Hepatic stellate cell (primary cell): Measurements from ENCODE around the gene ARL16.

ENCODE experiments used
- DNase-seq: peaks from one replicate; pipeline ENCODE4 v3.0.0; 2011; ENCODE audit warnings: low spot score

Gene ARL16

GRCh38 chr17:81666342-81667191, 17.0 kb downstream of the ARL16 start, which contains the start of the genes CCDC137 and OXLD1:
TSS of gene CCDC137 (plus strand) at chr17:81666737. CDS start at chr17:81666767, 30 bp downstream.
TSS of gene OXLD1 (minus strand) at chr17:81666605. CDS start at chr17:81666577, 28 bp downstream.
- DNase-seq: peak; percentile 99

DNA sequence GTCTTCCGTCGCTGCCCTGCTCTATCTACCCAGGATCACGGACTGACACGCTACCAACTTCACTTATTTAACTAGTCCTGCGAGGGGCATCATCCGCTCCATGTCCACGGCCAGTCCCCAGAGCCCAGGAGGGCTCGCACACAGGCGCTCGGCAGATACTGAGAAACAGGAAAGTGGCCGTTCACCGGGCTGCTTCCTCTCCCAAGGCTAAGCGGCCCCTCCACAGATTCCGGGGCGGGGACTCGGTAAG, 17.6 kb downstream of the ARL16 start:
- DNase-seq: no peak

DNA sequence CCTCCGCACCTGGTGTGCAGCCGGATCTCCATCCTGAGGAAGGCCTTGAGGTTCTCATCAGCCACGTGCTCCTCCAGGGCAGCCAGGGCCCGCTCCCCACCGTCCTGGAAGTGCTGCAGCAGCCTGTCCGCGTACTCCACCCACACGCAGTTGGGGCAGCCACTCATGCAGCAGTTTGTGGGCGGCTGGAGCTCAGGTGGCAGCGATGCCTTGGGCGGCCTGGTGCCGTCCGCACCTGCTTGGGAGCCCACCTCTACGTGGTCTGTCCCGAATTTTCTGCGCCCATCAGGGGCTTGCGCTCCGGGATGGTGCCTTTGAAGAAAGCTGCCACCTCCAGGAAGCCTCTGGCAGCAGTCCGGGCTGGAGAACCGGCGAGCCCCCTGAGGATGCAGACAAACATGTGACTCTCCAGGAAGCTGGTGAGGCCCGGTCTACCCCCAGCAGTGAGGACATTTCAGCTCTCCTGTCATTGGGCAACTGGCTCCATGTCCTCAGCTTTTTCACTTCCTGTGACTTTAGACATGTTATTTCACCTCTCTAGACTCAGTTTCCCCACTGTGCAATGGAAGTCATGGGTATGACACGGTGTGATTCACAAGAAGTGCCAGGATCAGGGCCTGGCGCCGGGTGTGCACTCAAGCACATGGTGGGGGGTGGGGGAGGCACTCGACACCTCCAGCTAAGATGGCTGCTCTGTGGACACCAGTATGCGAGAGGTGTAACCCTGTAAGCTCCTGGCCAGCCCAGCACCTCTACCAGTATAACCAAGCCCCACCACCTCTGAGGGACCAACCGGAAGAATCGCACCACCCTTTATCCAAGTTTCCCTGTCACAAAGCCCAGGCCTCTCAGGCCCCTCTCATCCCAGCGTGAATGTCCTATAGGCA, 18.1 kb downstream of the ARL16 start:
- DNase-seq: no peak

DNA sequence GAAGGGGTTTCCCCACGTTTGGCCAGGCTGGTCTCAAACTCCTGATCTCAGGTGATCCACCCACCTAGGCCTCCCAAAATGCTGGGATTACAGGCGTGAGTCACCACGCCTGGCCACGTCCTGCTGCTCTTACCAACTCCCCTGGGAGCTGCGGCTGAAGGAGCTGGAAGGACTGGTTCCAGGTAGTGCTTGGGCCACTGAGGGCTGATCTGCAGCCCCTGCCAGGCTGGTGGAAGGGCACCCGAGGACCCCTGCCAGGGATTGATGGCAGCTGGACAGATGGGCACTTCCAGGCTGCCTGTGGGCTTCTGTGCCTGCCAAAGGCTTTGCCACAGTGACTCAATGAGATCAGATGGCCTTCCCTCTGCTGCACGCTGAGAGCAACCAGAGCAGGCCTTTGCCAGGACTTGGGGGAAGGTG, 19.5 kb downstream of the ARL16 start:
- no peak for DNase-seq

DNA sequence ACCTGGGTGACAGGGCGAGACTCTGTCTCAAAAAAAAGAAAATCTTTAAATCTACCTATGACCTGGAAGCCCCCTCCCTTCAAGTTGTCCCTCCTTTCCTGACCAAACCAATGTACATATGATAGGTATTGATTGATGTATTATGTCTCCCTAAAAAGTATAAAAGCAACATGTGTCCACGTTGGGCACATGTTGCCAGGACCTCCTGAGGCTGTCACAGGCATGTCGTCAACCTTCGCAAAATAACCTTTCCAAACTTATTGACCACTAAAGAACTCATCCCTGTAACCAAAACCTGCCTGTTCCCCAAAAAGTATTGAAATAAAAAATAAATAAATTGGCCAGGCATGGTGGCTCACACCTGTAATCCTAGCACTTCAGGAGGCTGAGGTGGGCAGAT, 21.6 kb downstream of the ARL16 start:
- DNase-seq: no peak

- DNase-seq: no peak
Measured at GRCh38 chr17:81660441-81660840, 23.2 kb downstream of the ARL16 start.

DNA sequence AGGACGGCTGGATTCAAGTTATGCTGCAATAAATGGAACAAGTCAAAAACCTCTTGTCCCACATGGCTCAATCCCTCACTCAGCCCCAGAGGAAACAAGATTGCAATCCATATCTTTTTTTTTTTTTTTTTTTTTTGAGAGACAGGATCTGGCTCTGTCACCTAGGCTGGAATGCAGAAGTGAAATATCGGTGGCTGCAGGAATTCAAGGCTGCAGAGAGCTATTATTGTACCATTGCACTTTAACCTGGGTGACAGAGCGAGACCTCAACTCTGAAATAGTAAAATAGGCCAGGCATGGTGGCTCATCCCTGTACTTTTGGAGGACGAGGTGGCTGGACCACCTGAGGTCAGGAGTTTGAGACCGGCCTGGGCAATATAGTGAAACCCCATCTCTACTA, 24.6 kb downstream of the ARL16 start:
- no peak for DNase-seq

- DNase-seq: no peak
Measured at GRCh38 chr17:81656835-81657234, 26.8 kb downstream of the ARL16 start.

DNA sequence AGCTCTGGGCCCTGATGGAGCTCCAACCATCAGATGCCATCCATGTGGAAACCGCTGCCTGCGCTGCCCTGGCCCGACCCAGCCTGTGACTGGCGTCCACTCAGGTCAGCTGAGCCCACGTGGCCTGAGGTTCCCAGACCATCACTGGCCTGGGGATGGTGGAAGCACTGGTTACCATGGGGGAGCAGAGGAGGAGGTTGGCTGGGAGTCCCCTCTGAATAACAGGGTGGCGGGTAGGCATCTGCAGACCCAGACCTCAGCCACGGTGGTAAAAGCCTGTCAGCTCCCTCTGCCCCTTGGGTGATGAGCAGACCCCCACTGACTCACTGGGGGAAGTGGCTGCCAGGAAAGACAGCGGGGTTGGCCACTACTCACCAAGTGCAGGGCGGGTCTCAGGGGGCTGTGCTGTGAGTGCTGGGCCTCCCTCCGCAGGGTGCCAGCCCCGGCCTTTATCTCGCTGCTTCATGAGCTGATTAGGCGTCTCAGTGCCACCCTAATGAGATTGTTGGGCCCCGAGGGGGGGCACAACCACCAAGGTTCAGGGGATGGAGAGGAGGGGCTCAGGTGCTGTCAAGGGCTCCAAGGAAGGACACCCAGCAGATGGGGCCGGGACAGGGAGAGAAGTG, 27.4 kb downstream of the ARL16 start, which contains the start of gene PDE6G:
PDE6G (minus strand) TSS at position 425 of the 626 bp plus-strand sequence. CDS start 3,237 bp downstream, outside the sequence.
- DNase-seq: no peak

GRCh38 chr17:81655378-81656117, 28.0 kb downstream of the ARL16 start:
- no peak for DNase-seq

GRCh38 chr17:81652906-81653771, 30.5 kb downstream of the ARL16 start:
- no peak for DNase-seq

DNA sequence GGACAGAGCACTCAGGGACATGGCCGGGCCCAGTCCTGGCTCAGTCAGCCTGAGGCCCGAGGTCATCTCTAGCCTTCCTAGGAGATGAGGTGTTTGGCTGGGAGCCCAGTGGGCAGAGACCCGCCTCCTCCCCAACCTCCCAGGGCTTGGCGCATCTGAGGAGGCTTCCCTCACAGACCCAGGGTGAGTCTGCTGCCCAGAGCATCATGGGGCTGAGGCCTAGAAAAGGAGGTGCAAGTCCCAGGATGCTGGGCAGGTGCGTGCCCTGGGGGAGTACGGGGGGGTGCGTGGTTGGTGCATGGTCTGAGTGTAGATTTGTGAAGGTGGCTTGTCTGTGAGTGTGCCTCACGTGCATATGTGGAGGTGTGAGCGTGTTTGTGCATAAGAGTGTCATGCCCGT, 31.9 kb downstream of the ARL16 start:
- DNase-seq: peak; percentile 87

DNA sequence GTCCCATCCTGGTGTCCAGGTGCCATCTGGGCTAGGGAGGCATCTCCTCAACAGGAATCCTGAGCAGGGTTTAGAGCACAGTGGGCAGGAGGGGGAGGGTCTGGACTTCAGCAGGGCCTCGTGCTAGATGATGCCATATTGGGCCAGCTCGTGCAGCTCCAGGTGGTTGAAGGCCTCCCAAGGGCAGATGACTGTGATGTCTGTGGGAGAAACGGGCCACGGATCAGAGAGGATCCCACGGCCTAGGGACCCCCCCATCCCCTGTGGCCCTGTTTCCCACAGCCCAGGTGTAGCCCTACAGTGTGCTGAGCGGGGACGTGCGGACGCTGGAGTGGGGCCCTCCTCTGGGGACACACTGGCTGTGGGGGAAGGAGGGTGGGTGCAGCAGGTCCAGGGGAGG, 32.6 kb downstream of the ARL16 start:
- DNase-seq: no peak

DNA sequence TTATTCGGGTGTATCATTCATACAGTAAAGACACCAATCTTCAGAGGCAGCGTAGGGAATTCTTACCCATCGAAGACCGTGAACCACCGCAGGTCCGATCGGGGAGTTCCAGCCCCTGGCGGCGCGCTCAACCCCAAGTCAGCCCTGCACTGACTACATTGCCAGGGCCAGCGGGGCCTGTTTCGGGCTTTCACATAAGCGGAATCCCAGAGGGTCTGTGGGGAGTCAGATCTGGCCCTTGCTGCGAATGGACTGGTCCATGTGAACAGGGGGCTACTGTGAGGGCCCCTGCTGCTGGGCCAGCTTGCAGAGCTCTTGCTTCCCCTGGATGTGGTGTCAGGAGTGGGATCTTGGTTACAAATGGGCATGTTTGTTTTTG, 34.9 kb downstream of the ARL16 start:
- DNase-seq: no peak

DNA sequence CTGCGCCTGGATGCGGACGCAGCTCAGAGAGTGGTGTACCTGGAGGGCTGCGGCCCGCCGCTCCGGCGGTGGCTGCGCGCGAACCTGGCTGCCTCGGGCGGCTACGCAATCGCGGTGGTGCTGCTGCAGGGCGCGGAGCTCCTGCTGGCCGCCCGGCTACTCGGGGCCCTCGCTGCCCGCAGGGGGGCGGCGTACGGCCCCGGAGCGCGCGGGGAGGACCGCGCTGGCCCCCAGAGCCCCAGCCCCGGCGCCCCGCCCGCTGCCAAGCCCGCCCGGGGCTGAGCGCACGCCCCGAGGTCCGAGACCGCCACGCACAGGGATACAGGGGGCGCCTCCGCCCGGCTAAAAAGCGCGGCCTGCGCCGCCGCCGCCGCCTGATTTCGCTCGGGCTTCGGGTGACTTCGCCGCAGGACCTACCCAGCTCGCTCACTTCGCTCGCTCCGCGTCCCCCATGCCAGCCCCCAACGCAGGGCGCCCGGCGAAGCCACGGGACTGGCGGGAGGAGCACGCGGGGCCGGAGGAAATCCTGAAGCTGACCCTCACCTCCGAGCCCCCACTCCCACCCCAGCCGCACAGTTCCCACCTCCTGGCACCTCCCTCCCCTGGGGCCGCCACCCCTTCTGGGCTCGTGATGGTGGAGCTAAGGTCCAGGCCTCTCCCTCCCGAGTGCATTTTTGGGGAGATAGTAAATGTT, 35.4 kb downstream of the ARL16 start:
- no peak for DNase-seq

GRCh38 chr17:81647640-81648012, 36.0 kb downstream of the ARL16 start:
- DNase-seq: no peak

DNA sequence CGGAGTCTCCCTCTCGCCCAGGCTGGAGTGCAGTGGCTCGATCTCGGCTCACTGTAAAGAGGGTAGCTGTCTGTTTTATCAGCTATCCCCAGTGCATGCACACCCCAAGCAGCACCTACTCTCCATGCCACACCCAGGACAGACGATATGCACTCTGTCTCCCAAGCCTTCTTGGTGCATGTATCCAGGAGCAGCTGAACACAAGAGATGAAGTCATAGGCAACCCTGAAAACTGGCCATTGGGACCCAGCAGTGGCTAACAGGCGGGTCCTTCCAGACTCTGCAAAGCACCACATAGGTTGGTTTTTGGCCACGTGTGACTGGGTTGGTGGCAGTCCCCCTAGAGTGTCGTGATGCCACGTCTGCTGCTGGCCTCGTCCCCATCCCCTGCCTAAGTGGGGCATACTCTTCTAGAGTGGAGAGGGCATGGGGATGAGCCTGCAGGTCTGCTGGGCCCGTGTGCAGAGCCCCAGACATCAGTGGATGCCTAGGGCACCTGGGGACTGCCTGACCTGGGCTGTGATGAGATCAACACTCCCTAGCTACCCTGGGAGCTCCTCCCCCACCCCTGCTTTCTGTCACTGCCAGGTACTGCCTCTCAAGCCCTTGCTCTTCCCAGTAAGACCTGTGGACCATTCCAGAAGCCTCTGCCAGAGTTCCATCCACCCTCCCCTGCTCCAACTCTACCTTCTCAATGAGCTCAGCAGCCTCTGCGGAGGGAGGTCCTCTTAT, 36.6 kb downstream of the ARL16 start:
- DNase-seq: no peak

- DNase-seq: no peak
Measured at GRCh38 chr17:81644976-81645952, 38.3 kb downstream of the ARL16 start.
